GM10266 (cell line): ENCODE data around the gene AP1B1.

Experiments
- DNase-seq: peaks from one replicate; pipeline ENCODE4 v3.0.0; 2012; ENCODE audit errors: extremely low spot score
- CTCF ChIP-seq: IDR thresholded peaks from 2 replicates; pipeline ENCODE4 v1.5.1; 2012; ENCODE audit warnings: mild to moderate bottlenecking, low read depth; ENCODE audit not compliant: control insufficient read depth, insufficient read depth; ENCODE audit errors: missing control alignments

The AP1B1 gene

DNA sequence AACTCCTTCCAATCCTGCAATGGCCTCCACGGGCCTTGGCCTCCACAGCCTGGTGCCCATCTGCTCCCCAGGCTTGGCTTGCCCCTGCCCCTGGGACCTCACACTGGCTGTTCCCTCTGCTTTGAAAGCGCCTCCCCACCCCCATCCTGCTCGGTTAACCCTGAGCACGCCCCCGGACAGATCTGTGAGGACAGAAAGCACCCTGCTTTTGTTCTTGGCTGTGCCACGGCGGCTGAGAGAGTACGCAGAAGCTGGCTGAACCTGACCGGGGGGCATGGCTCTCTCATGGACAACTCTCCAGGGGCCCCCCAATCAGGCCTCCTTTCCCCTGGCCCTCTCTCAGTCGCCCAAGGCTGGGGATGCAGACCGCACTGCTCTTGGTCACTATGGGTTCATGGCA is 52.7 kb downstream of the AP1B1 start:
- no peak for DNase-seq

GRCh38 chr22:29334696-29335344 is 53.5 kb downstream of the AP1B1 start:
- DNase-seq, result no peak
- TF ChIP-seq CTCF, result no peak

More for the DNA sequence above, 52.7 kb downstream of the AP1B1 start:
- TF ChIP-seq CTCF, result no peak

DNA sequence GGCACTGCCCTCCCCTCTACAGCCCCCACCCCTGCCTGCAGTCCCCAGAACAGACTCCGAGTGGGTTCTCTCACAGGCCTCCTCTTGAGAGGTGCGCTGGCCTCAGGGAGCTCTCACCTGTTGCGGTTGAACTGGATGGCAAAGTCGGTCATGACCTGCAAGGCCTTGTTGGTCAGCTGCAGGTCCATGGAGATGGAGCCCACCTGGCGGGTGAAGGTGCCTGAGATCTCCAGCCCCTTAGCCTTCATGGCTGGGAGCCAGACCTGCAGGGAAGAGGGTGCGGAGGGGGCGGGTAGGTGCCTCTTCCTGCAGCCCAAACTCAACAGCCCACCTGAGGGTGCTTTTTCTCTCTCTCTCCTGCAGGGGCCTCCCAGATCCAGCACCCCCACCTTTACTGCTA is 54.2 kb downstream of the AP1B1 start:
- TF ChIP-seq CTCF, result no peak
- no peak for DNase-seq

DNA sequence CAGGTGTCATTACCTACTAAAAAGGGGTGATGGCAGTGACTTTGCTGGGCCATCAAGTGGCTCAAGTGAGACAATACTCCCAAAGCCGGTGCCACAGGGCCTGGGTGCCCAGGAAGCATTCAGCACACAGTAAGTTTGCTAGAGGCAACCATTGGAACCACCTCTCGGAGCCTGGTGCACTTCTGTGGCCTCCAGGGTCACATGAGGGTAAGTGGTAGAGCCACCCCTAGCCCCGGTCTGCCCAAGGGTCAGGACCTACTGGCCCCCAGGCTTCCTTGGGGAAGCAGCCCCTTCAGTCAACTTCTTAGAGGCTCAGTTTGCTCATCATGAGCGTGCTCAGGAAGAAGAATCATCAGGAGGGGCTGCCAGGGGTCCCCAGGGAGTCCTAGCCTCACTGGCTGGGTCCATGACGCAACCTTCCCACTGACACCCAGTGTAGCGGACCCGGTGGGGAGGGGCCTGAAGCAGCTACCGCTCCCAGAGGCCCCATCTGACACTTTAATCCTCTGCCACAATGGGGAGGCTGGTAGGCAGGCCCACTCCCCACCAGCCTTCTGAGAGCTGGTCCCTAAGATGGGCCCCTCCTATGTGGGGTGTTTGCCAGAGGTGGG is 55.4 kb downstream of the AP1B1 start:
- no peak for DNase-seq
- TF ChIP-seq CTCF, result no peak

- no peak for TF ChIP-seq CTCF
- no peak for DNase-seq
These were observed 56.6 kb downstream of the AP1B1 start for GRCh38 chr22:29331658-29332300.

GRCh38 chr22:29331213-29331612 is 57.2 kb downstream of the AP1B1 start:
- DNase-seq, result no peak
- no peak for TF ChIP-seq CTCF

- no peak for TF ChIP-seq CTCF
- no peak for DNase-seq
These were observed 57.6 kb downstream of the AP1B1 start for GRCh38 chr22:29330753-29331152.
